K562 (cell line): ENCODE results near the gene IRAK2. TPM values are rescaled to one million over a fixed set of nuclear protein-coding genes. Genes with fewer than 3 reads are reported as not detected.

Experiments used
- ARNT ChIP-seq, 2 experiments: fragments of 450-650 bp; IDR thresholded peaks; 2 replicates each; pipeline ENCODE4 v1.6.1; 2016; ENCODE audit warnings: mild to moderate bottlenecking in 1 of 2
- ATF6 ChIP-seq: sonication (generic); formaldehyde crosslinking; IDR thresholded peaks from 2 replicates; pipeline ENCODE4 v1.4.0; 2020; ENCODE audit warnings: mild to moderate bottlenecking, missing genetic modification reagents
- BRD9 ChIP-seq: fragments of 450-650 bp; IDR thresholded peaks from 2 replicates; pipeline ENCODE4 v1.6.1; 2018; ENCODE audit warnings: low read depth; ENCODE audit not compliant: partially characterized antibody
- CHD2 ChIP-seq: IDR thresholded peaks from 2 replicates; pipeline ENCODE4 v1.6.1; 2011; ENCODE audit warnings: low read depth, low read length
- CLOCK ChIP-seq: fragments of 250-450 bp; sonication (Bioruptor Pico); IDR thresholded peaks from 2 replicates; pipeline ENCODE4 v1.4.0; 2020; ENCODE audit warnings: mild to moderate bottlenecking, moderate library complexity, borderline replicate concordance
- CREB3L1 ChIP-seq: fragments of 450-650 bp; IDR thresholded peaks from 2 replicates; pipeline ENCODE4 v1.6.1; 2014; ENCODE audit warnings: low read depth, mild to moderate bottlenecking, moderate library complexity, borderline replicate concordance
- DLX4 ChIP-seq: fragments of 250-450 bp; sonication (Bioruptor Pico); IDR thresholded peaks from 2 replicates; pipeline ENCODE4 v1.6.1; 2021; ENCODE audit warnings: mild to moderate bottlenecking
- DPF2 ChIP-seq: fragments of 450-650 bp; IDR thresholded peaks from 2 replicates; pipeline ENCODE4 v1.6.1; 2016
- HES1 ChIP-seq: fragments of 450-650 bp; IDR thresholded peaks from 2 replicates; pipeline ENCODE4 v1.6.1; 2016; ENCODE audit warnings: low read depth, mild to moderate bottlenecking, moderate library complexity
- KDM2B ChIP-seq: fragments of 250-450 bp; sonication (Bioruptor Pico); IDR thresholded peaks from 2 replicates; pipeline ENCODE4 v1.8.0; 2021; ENCODE audit warnings: mild to moderate bottlenecking, moderate library complexity
- NCOA2 ChIP-seq, 2 experiments: fragments of 450-650 bp; IDR thresholded peaks; 2 replicates each; pipeline ENCODE4 v1.6.1; 2018; ENCODE audit warnings: mild to moderate bottlenecking in 2 of 2, moderate library complexity in 1 of 2; ENCODE audit not compliant: partially characterized antibody in 2 of 2
- TAF15 ChIP-seq: fragments of 200-400 bp; formaldehyde crosslinking; IDR thresholded peaks from 2 replicates; pipeline ENCODE4 v1.6.1; 2017; ENCODE audit warnings: mild to moderate bottlenecking, low read depth, low read length, moderate library complexity
- U2AF1 ChIP-seq: fragments of 200-400 bp; formaldehyde crosslinking; optimal IDR thresholded peaks from 2 replicates; pipeline ENCODE3; 2017; ENCODE audit warnings: mild to moderate bottlenecking, low read depth, low read length, moderate library complexity
- ZNF511 ChIP-seq: sonication (generic); formaldehyde crosslinking; IDR thresholded peaks from 2 replicates; pipeline ENCODE4 v1.8.0; 2022; ENCODE audit warnings: mild to moderate bottlenecking, missing genetic modification reagents
- ZNF551 ChIP-seq: fragments of 250-450 bp; sonication (Bioruptor Pico); IDR thresholded peaks from 2 replicates; pipeline ENCODE4 v1.5.0; 2021; ENCODE audit warnings: mild to moderate bottlenecking, moderate library complexity
- ZNF655 ChIP-seq: fragments of 250-450 bp; sonication (Bioruptor Pico); IDR thresholded peaks from 2 replicates; pipeline ENCODE4 v1.5.0; 2021
- ZNF668 ChIP-seq: fragments of 250-450 bp; sonication (Bioruptor Pico); IDR thresholded peaks from 2 replicates; pipeline ENCODE4 v1.8.0; 2022; ENCODE audit warnings: mild to moderate bottlenecking, inconsistent platforms
- polyA plus RNA-seq, 8 experiments: library from polyadenylated mRNA; depleted of rRNA in 4 of 8; stranded (reverse) in 5 of 8; unstranded in 3 of 8; fragments of >200 nt; fragmentation: Nextera tagmentation in 2 of 8; fragmentation: Illumina TruSeq in 1 of 8; extraction: Ambion mirVana in 2 of 8; extraction: Trizol in 1 of 8; gene quantifications; 2 replicates each; pipeline versions ENCODE4 v1.2.1 to v1.2.3, GENCODE V29; 2011 to 2014; ENCODE audit warnings: inconsistent platforms in 1 of 8, missing spikeins in 1 of 8
- total RNA-seq, 7 experiments: library from RNA; depleted of rRNA in 6 of 7; stranded (reverse); fragments of >200 nt in 6 of 7; fragmentation: Illumina TruSeq in 2 of 7; extraction: Trizol in 2 of 7; gene quantifications; 2 replicates each; pipeline versions ENCODE4 v1.2.1 to v1.2.3, GENCODE V29; 2011 to 2021; ENCODE audit warnings: low replicate concordance in 1 of 7

IRAK2 gene
- total and polyA plus RNA-seq, 9 of the 15 experiments (the other 6 are each of a cell fraction or from before 2014, with no cell fraction given) = 0.42 to 4.4 (median 2.7) TPM

GRCh38 chr3:10142707-10143560 is 21.8 kb upstream of the IRAK2 start (continued):
- TF ChIP-seq ARNT (IDR thresholded peaks at IDR 0.05) (peak; percentile 52 to 78; a peak in 2 of 4 replicates), CREB3L1 (peak; percentile 75; the same call in 1 of the 2 replicates), ZNF511 (peak; percentile 9; the same call in 1 of the 2 replicates), ZNF655 (no peak), ZNF668 (CRISPR knock-in tag) (peak; percentile 31; the same call in 1 of the 2 replicates), TAF15 (no peak), NCOA2 (IDR thresholded peaks at IDR 0.05; ENCODE audit: partially characterized antibody in 2 of 2) (no peak), KDM2B (0 out of 2 replicates have a peak, but pooled peaks have one; percentile 22), CLOCK (CRISPR knock-in tag) (no peak), ZNF551 (CRISPR knock-in tag) (no peak), BRD9 (peak; percentile 62), U2AF1 (no peak), DLX4 (no peak), ATF6 (CRISPR knock-in tag) (no peak; the same call in 1 of the 2 replicates), DPF2 (peak; percentile 66; the same call in 1 of the 2 replicates), HES1 (peak; percentile 57; the same call in 1 of the 2 replicates), CHD2 (no peak)
